ENCODE measurements around the gene REPIN1. TPM values are rescaled to one million over a fixed set of nuclear protein-coding genes. Genes with fewer than 3 reads are reported as not detected.

The REPIN1 gene
- total and polyA plus RNA-seq, 9 of the 15 experiments (the other 6 are each of a cell fraction or from before 2014, with no cell fraction given) = 8.1 to 283 (median 94.3) TPM

GRCh38 chr7:150322833-150323681 is 45.6 kb upstream of the REPIN1 start, which contains the start of the genes ACTR3C and LRRC61 (continued):
- TF ChIP-seq THAP12 (CRISPR knock-in tag; IDR thresholded peaks at IDR 0.05) (peak; percentile 65; the same call in 1 of the 2 replicates), KLF13 (tag; IDR thresholded peaks at IDR 0.05; ENCODE audit: borderline replicate concordance, low read depth) (peak; percentile 85), HMG20A (CRISPR knock-in tag; conservative IDR thresholded peaks at IDR 0.05) (peak; percentile 74; the same call in 1 of the 2 replicates), CEBPG (CRISPR knock-in tag; IDR thresholded peaks at IDR 0.05) (peak; percentile 68), CEBPG (tag; conservative IDR thresholded peaks at IDR 0.05 in 1 of 2, IDR thresholded peaks at IDR 0.05 in 1 of 2) (no peak), POLR2AphosphoS2 (IDR thresholded peaks at IDR 0.05; ENCODE audit: low read length) (no peak), ZBTB17 (CRISPR knock-in tag; IDR thresholded peaks at IDR 0.05) (peak; percentile 93), ZNF41 (CRISPR knock-in tag; conservative IDR thresholded peaks at IDR 0.05) (peak; percentile 58; the same call in 1 of the 2 replicates), ZNF354B (CRISPR knock-in tag; IDR thresholded peaks at IDR 0.05) (peak; percentile 42; the same call in 1 of the 2 replicates), HMGN3 (IDR thresholded peaks at IDR 0.05; ENCODE audit: borderline replicate concordance, extremely low read depth, insufficient read length, low read depth, low read length) (peak; percentile 96), SIN3B (IDR thresholded peaks at IDR 0.05; ENCODE audit: low read depth) (0 out of 2 replicates have a peak, but pooled peaks have one; percentile 10), FIP1L1 (IDR thresholded peaks at IDR 0.05; ENCODE audit: low read depth, low read length, poor library complexity, severe bottlenecking) (peak; percentile 97), RBM22 (IDR thresholded peaks at IDR 0.05; ENCODE audit: low read depth, low read length, poor library complexity, severe bottlenecking) (peak; percentile 78), RBFOX2 (IDR thresholded peaks at IDR 0.05; ENCODE audit: low read depth, low read length) (peak; percentile 99), COPS2 (conservative IDR thresholded peaks at IDR 0.05) (no peak), TSHZ1 (CRISPR knock-in tag; IDR thresholded peaks at IDR 0.05) (peak; percentile 73; the same call in 1 of the 2 replicates), GABPA (tag; conservative IDR thresholded peaks at IDR 0.05; ENCODE audit: low read depth) (peak; percentile 87), SMAD3 (CRISPR knock-in tag; conservative IDR thresholded peaks at IDR 0.05) (0 out of 2 replicates have a peak, but pooled peaks have one; percentile 54), POLR2B (IDR thresholded peaks at IDR 0.05; ENCODE audit: low read depth, partially characterized antibody) (peak; percentile 90)

All from K562 (cell line).